Superior temporal gyrus (tissue), 1 donor: ENCODE measurements around the gene CBX4.

Experiments used
- DNase-seq: peaks from one replicate; pipeline ENCODE4 v3.0.0-alpha.2; 2016; ENCODE audit errors: extremely low spot score

CBX4 gene

GRCh38 chr17:79788989-79789942, 50.0 kb downstream of the CBX4 start:
- DNase-seq: no peak

GRCh38 chr17:79788455-79788854, 50.8 kb downstream of the CBX4 start:
- DNase-seq: no peak

- DNase-seq: no peak
These were observed 52.2 kb downstream of the CBX4 start for GRCh38 chr17:79786930-79787643.

- no peak for DNase-seq
These were observed 53.1 kb downstream of the CBX4 start for GRCh38 chr17:79785900-79786810.

- DNase-seq: no peak
These were observed 54.0 kb downstream of the CBX4 start for GRCh38 chr17:79785017-79785899.

- no peak for DNase-seq
These were observed 54.8 kb downstream of the CBX4 start for GRCh38 chr17:79784353-79785016.

GRCh38 chr17:79783891-79784290, 55.3 kb downstream of the CBX4 start:
- DNase-seq: no peak
